ENCODE measurements around the gene RNF213.

- TF ChIP-seq OVOL2 (CRISPR knock-in tag; IDR thresholded peaks at IDR 0.05; ENCODE audit: borderline replicate concordance) (no peak), CTCF (IDR thresholded peaks at IDR 0.05) (no peak), GRHL2 (CRISPR knock-in tag; IDR thresholded peaks at IDR 0.05; ENCODE audit: insufficient replicate concordance, severe bottlenecking) (no peak), ZNF281 (CRISPR knock-in tag; IDR thresholded peaks at IDR 0.05) (no peak), MLX (CRISPR knock-in tag; IDR thresholded peaks at IDR 0.05) (no peak), MXD4 (CRISPR knock-in tag; IDR thresholded peaks at IDR 0.05; ENCODE audit: borderline replicate concordance) (no peak), AFF4 (CRISPR knock-in tag; IDR thresholded peaks at IDR 0.05; ENCODE audit: borderline replicate concordance) (no peak), NR2C2 (CRISPR knock-in tag; IDR thresholded peaks at IDR 0.05) (no peak), ATF3 (CRISPR knock-in tag; conservative IDR thresholded peaks at IDR 0.05) (no peak)
- TF ChIP-seq, protein P1, sequence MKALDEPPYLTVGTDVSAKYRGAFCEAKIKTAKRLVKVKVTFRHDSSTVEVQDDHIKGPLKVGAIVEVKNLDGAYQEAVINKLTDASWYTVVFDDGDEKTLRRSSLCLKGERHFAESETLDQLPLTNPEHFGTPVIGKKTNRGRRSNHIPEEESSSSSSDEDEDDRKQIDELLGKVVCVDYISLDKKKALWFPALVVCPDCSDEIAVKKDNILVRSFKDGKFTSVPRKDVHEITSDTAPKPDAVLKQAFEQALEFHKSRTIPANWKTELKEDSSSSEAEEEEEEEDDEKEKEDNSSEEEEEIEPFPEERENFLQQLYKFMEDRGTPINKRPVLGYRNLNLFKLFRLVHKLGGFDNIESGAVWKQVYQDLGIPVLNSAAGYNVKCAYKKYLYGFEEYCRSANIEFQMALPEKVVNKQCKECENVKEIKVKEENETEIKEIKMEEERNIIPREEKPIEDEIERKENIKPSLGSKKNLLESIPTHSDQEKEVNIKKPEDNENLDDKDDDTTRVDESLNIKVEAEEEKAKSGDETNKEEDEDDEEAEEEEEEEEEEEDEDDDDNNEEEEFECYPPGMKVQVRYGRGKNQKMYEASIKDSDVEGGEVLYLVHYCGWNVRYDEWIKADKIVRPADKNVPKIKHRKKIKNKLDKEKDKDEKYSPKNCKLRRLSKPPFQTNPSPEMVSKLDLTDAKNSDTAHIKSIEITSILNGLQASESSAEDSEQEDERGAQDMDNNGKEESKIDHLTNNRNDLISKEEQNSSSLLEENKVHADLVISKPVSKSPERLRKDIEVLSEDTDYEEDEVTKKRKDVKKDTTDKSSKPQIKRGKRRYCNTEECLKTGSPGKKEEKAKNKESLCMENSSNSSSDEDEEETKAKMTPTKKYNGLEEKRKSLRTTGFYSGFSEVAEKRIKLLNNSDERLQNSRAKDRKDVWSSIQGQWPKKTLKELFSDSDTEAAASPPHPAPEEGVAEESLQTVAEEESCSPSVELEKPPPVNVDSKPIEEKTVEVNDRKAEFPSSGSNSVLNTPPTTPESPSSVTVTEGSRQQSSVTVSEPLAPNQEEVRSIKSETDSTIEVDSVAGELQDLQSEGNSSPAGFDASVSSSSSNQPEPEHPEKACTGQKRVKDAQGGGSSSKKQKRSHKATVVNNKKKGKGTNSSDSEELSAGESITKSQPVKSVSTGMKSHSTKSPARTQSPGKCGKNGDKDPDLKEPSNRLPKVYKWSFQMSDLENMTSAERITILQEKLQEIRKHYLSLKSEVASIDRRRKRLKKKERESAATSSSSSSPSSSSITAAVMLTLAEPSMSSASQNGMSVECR (CRISPR knock-in tag; IDR thresholded peaks at IDR 0.05; ENCODE audit: borderline replicate concordance): no peak
- TF ChIP-seq, protein P2, sequence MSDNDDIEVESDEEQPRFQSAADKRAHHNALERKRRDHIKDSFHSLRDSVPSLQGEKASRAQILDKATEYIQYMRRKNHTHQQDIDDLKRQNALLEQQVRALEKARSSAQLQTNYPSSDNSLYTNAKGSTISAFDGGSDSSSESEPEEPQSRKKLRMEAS (CRISPR knock-in tag; IDR thresholded peaks at IDR 0.05): no peak
- TF ChIP-seq, protein P3, sequence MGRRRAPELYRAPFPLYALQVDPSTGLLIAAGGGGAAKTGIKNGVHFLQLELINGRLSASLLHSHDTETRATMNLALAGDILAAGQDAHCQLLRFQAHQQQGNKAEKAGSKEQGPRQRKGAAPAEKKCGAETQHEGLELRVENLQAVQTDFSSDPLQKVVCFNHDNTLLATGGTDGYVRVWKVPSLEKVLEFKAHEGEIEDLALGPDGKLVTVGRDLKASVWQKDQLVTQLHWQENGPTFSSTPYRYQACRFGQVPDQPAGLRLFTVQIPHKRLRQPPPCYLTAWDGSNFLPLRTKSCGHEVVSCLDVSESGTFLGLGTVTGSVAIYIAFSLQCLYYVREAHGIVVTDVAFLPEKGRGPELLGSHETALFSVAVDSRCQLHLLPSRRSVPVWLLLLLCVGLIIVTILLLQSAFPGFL (CRISPR knock-in tag; IDR thresholded peaks at IDR 0.05; ENCODE audit: borderline replicate concordance): no peak
Measured at GRCh38 chr17:80245566-80246265, 14.9 kb upstream of the RNF213 start.

Measured in WTC11 (cell line).